Osteoblast (primary cell): ENCODE measurements around the gene VASH2. TPM values are rescaled to one million over a fixed set of nuclear protein-coding genes. Genes with fewer than 3 reads are reported as not detected.

Experiments used
- DNase-seq: peaks from one replicate; pipeline ENCODE4 v3.0.0; 2011; ENCODE audit warnings: low spot score, mixed read lengths; ENCODE audit not compliant: insufficient read length; ENCODE audit errors: missing footprints
- H2AFZ ChIP-seq: 2 replicates; pipeline ENCODE4 v1.6.0; 2011; ENCODE audit warnings: mild to moderate bottlenecking, low read length
- H3K27ac ChIP-seq: 2 replicates; pipeline ENCODE4 v1.5.1; 2011; ENCODE audit warnings: mild to moderate bottlenecking, low read depth, low read length, moderate library complexity
- H3K27me3 ChIP-seq: 2 replicates; pipeline ENCODE4 v1.6.0; 2012; ENCODE audit warnings: mild to moderate bottlenecking, control low read depth, inconsistent platforms, low read length, moderate library complexity; ENCODE audit not compliant: insufficient read depth
- H3K36me3 ChIP-seq: 2 replicates; pipeline ENCODE4 v1.5.1; 2011; ENCODE audit warnings: mild to moderate bottlenecking, low read length, control low read depth, moderate library complexity; ENCODE audit not compliant: insufficient read depth
- H3K4me1 ChIP-seq: 2 replicates; pipeline ENCODE4 v1.5.1; 2011; ENCODE audit warnings: mild to moderate bottlenecking, low read length, control low read depth, moderate library complexity; ENCODE audit not compliant: insufficient read depth
- H3K4me2 ChIP-seq: 2 replicates; pipeline ENCODE4 v1.6.0; 2011; ENCODE audit warnings: mild to moderate bottlenecking, low read length; ENCODE audit not compliant: insufficient read depth
- H3K4me3 ChIP-seq: fragments of 200-600 bp; sonication (generic); 3 replicates; pipeline ENCODE4 v1.5.1; 2012; ENCODE audit warnings: mild to moderate bottlenecking, low read length, inconsistent platforms; ENCODE audit not compliant: insufficient read depth
- H3K79me2 ChIP-seq: 2 replicates; pipeline ENCODE4 v1.6.0; 2012; ENCODE audit warnings: mild to moderate bottlenecking, low read length, control low read depth, inconsistent platforms; ENCODE audit not compliant: insufficient read depth
- H3K9me3 ChIP-seq: 2 replicates; pipeline ENCODE4 v1.5.1; 2011; ENCODE audit warnings: low read depth, low read length, control low read depth
- H4K20me1 ChIP-seq: 2 replicates; pipeline ENCODE4 v1.6.0; 2012; ENCODE audit warnings: mild to moderate bottlenecking, low read length, control low read depth; ENCODE audit not compliant: insufficient read depth
- CTCF ChIP-seq: IDR thresholded peaks from 2 replicates; pipeline ENCODE4 v1.5.1; 2011; ENCODE audit warnings: mild to moderate bottlenecking, low read depth, low read length, moderate library complexity; ENCODE audit errors: extremely low read depth
- total RNA-seq: library from RNA; depleted of rRNA; stranded (reverse); fragments of >200 nt; gene quantifications from 2 replicates; pipeline ENCODE4 v1.2.3, GENCODE V29; 2012

Gene VASH2
- total RNA-seq, 1 donor, result 1.1 TPM

DNA sequence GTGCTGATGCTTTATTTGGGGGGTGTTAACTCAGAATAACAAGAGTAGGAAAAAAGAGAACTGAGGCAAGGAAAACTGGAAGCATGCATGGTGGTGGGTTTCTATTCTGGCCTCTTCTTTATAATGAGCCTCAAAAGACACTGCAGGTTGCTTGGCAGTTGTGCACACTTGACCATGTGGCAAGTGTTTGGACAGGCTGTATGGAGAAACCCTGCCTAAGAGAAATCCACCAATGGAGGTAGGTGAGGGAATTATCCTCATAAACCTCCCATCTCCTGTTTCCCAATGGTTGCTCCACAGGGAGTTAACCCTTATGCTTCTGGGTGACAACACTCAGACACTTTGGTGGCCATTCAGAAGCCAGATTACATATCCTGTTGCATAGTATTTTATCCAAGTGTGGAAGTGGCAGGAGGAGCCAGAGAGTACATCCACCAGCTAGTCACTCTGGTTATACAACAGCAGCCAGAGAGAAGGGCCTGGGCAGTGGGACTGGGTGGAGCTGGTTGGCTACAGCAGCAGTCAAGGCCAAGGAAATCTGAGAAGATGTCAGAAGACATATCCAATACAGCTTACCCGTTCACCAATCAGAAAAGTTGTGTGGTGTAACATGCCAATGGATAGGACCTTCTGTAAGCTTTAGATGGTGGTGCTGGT is 16.4 kb upstream of the VASH2 start:
- H3K4me2 ChIP-seq, result no peak overlapping the region
- no peaks in the 10 kb centered on the region for H4K20me1 ChIP-seq
- TF ChIP-seq CTCF, result no peak

GRCh38 chr1:212935387-212935981 is 14.9 kb upstream of the VASH2 start:
- no peaks in the 10 kb centered on the region for H4K20me1 ChIP-seq
- no peak for DNase-seq
- no peak overlapping the region for H3K4me3 ChIP-seq
- no peaks in the 10 kb centered on the region for H3K36me3 ChIP-seq
- H3K27ac ChIP-seq, result no peak overlapping the region
- H3K79me2 ChIP-seq, result no peaks in the 10 kb centered on the region
- H3K4me1 ChIP-seq, result no peaks in the 10 kb centered on the region
- H3K4me2 ChIP-seq, result no peak overlapping the region
- H3K27me3 ChIP-seq, result peaks cover 6% of the 10 kb centered on the region
- H3K9me3 ChIP-seq, result no peaks in the 10 kb centered on the region
- no peak overlapping the region for H2AFZ ChIP-seq
- TF ChIP-seq CTCF, result no peak

More for the DNA sequence above, 16.4 kb upstream of the VASH2 start:
- no peaks in the 10 kb centered on the region for H3K36me3 ChIP-seq
- no peaks in the 10 kb centered on the region for H3K4me1 ChIP-seq
- peaks cover 6% of the 10 kb centered on the region for H3K27me3 ChIP-seq
- no peak for DNase-seq
- no peaks in the 10 kb centered on the region for H3K9me3 ChIP-seq
- no peaks in the 10 kb centered on the region for H3K79me2 ChIP-seq
- no peak overlapping the region for H2AFZ ChIP-seq
- no peak overlapping the region for H3K4me3 ChIP-seq
- H3K27ac ChIP-seq, result no peak overlapping the region

- no peak overlapping the region for H2AFZ ChIP-seq
- TF ChIP-seq CTCF, result no peak
- H3K4me3 ChIP-seq, result no peak overlapping the region
- no peaks in the 10 kb centered on the region for H3K9me3 ChIP-seq
- H3K4me2 ChIP-seq, result no peak overlapping the region
- no peaks in the 10 kb centered on the region for H3K79me2 ChIP-seq
- no peak overlapping the region for H3K27ac ChIP-seq
- no peaks in the 10 kb centered on the region for H3K36me3 ChIP-seq
- DNase-seq, result no peak
- no peaks in the 10 kb centered on the region for H4K20me1 ChIP-seq
- H3K4me1 ChIP-seq, result no peaks in the 10 kb centered on the region
- peaks cover 6% of the 10 kb centered on the region for H3K27me3 ChIP-seq
Observed at GRCh38 chr1:212937034-212937433, 13.3 kb upstream of the VASH2 start.

DNA sequence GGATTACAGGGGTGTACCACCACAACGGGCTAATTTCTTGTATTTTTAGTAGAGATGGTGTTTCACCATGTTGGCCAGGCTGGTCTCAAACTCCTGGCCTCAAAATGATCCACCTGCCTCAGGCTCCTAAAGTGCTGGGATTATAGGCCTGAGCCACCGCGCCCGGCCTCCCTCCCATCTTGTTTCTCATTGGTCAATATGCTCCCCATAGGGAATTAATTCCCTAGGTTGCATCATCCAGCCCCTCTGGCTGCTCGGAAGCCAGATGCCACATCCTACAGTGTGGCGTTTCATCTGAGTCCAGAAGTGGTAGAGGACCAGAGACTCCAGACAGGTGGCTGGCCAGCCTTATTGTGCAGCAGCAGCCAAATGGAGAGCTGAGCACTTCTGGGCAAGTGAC is 11.5 kb upstream of the VASH2 start:
- H3K79me2 ChIP-seq, result no peaks in the 10 kb centered on the region
- no peaks in the 10 kb centered on the region for H3K9me3 ChIP-seq
- TF ChIP-seq CTCF, result no peak
- no peaks in the 10 kb centered on the region for H3K36me3 ChIP-seq
- no peaks in the 10 kb centered on the region for H3K4me1 ChIP-seq
- H3K4me2 ChIP-seq, result no peak overlapping the region
- H3K4me3 ChIP-seq, result no peak overlapping the region
- H2AFZ ChIP-seq, result no peak overlapping the region
- no peaks in the 10 kb centered on the region for H4K20me1 ChIP-seq
- no peak overlapping the region for H3K27ac ChIP-seq
- H3K27me3 ChIP-seq, result peaks cover 5% of the 10 kb centered on the region
- no peak for DNase-seq
